Activated naive CD4-positive, alpha-beta T cell treated with anti-CD3 and anti-CD28 coated beads, Interleukin-2, amount 50 U/mL, for 16 hours (primary cell): Measurements from ENCODE around the gene IGLL1.
"Not testable (repeated sequence)": the region's sequence is repeated elsewhere in the genome, so short reads cannot be mapped to it uniquely, and the experiment has no call there.

Source experiments
- DNase-seq: peaks from one replicate; pipeline ENCODE4 v3.0.0-alpha.2; 2020

Gene IGLL1

DNA sequence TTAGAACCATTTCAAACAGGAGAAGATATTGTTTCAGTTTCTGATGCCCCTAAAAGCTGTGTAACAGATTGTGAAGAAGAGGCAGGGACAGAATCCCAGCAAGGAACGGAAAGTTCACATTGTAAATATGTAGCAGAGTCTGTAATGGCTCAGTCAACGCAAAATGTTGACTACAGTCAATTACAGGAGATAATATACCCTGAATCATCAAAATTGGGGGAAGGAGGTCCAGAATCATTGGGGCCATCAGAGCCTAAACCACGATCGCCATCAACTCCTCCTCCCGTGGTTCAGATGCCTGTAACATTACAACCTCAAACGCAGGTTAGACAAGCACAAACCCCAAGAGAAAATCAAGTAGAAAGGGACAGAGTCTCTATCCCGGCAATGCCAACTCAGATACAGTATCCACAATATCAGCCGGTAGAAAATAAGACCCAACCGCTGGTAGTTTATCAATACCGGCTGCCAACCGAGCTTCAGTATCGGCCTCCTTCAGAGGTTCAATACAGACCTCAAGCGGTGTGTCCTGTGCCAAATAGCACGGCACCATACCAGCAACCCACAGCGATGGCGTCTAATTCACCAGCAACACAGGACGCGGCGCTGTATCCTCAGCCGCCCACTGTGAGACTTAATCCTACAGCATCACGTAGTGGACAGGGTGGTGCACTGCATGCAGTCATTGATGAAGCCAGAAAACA is 40.8 kb downstream of the IGLL1 start:
- peak; percentile 76 for DNase-seq

DNA sequence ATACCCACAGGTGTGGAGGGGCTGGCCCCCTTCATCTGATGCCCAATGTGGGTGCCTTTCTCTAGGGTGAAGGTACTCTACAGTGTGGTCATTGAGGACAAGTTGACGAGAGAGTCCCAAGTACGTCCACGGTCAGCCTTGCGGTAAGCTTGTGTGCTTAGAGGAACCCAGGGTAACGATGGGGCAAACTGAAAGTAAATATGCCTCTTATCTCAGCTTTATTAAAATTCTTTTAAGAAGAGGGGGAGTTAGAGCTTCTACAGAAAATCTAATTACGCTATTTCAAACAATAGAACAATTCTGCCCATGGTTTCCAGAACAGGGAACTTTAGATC is 41.4 kb downstream of the IGLL1 start:
- not testable (repeated sequence) for DNase-seq

DNA sequence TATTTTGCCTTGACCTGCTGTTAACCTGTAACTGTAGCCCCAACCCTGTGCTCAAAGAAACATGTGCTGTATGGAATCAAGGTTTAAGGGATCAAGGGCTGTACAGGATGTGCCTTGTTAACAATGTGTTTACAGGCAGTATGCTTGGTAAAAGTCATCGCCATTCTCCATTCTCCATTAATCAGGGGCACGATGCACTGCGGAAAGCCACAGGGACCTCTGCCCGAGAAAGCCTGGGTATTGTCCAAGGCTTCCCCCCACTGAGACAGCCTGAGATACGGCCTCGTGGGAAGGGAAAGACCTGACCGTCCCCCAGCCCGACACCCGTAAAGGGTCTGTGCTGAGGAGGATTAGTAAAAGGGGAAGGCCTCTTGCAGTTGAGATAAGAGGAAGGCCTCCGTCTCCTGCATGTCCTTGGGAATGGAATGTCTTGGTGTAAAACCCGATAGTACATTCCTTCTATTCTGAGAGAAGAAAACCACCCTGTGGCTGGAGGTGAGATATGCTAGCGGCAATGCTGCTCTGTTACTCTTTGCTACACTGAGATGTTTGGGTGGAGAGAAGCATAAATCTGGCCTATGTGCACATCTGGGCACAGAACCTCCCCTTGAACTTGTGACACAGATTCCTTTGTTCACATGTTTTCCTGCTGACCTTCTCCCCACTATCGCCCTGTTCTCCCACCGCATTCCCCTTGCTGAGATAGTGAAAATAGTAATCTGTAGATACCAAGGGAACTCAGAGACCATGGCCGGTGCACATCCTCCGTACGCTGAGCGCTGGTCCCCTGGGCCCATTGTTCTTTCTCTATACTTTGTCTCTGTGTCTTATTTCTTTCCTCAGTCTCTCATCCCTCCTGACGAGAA is 42.0 kb downstream of the IGLL1 start:
- not testable (repeated sequence) for DNase-seq

DNA sequence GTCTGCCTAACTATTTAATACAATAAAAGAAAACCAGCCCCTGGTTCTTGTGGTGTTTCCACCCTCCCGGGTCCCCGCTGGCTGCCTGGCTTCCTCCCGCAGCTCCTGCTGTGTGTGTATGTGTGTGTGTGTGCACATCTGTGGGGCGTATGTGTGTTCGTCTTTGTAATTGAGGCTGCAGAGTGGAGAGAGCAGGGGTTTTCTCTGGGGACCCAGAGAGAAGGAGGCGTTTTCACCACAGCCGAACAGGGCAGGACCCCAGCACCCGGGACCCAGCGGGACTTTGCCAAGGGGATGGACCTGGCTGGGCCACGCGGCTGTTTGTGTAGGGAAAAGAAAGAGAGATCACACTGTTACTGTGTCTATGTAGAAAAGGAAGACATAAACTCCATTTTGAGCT is 42.7 kb downstream of the IGLL1 start:
- no peak for DNase-seq

GRCh38 chr22:23536821-23537345 is 43.2 kb downstream of the IGLL1 start:
- no peak for DNase-seq

- not testable (repeated sequence) for DNase-seq
These were observed 44.1 kb downstream of the IGLL1 start for GRCh38 chr22:23535790-23536661.

GRCh38 chr22:23534851-23535717 is 45.0 kb downstream of the IGLL1 start:
- DNase-seq, result no peak

- DNase-seq, result no peak
These were observed 45.8 kb downstream of the IGLL1 start for GRCh38 chr22:23534201-23534850.

DNA sequence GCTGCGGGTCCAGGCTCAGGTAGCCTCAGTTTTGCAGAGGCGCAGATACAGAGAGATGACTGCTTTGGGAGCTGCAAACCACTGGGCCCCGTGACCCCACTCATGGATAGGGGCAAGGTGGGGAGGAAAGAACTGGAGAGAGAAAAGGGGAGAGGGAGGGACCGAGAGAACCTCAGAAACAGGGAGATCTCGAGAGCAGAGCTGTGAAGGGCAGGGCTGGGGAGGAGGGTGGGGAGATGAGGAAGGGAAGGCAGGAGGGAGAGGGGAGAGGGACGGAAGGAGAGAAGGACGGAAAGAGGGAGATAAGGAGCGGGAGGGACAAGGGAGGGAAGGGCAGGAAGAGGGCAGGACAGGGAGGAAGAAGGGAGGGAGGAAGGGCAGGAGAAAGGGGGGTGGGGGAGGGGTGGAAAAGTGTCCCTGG is 46.3 kb downstream of the IGLL1 start:
- no peak for DNase-seq

DNA sequence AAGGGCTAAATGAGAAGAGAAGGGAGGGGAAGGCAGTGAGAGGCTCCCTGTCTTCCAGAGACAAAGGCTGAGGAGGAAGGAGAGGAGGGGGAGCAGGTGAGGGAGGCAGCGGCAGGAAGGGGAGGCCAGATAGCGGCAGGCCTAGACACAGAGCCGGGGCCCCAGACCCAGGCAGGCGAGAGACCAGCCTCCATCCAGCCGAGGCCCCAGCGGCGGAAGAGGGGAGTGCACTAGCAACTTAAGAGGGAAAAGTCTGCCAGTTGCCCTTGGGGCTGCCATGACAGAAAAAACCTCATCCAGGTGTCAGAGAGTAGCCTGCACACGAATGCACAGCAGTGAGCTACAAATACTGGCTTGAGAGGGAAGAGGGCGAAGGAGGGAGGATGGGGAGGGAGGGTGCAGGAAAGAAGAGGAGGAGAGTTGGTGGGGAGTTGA is 46.7 kb downstream of the IGLL1 start:
- peak; percentile 32 for DNase-seq

DNA sequence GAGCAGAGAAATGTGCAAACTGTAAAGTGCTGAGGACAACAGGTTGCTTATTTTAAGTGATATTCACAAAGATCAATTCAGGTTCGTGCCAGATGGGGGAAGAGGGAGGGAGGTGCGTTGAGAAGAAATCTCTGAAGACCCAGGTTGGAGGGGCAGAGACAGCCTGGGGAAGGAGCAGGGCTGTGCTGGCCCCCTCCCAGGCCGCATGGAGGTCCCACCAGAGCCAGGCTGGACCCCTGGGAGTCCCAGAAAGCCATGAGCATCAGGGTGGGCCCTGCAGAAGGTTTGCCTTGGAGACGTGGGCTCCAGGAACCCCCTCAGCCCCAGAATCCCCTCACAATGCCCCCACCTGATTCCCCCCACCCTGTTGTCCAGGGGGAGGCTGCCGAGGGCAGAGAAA is 47.4 kb downstream of the IGLL1 start:
- DNase-seq, result no peak

DNA sequence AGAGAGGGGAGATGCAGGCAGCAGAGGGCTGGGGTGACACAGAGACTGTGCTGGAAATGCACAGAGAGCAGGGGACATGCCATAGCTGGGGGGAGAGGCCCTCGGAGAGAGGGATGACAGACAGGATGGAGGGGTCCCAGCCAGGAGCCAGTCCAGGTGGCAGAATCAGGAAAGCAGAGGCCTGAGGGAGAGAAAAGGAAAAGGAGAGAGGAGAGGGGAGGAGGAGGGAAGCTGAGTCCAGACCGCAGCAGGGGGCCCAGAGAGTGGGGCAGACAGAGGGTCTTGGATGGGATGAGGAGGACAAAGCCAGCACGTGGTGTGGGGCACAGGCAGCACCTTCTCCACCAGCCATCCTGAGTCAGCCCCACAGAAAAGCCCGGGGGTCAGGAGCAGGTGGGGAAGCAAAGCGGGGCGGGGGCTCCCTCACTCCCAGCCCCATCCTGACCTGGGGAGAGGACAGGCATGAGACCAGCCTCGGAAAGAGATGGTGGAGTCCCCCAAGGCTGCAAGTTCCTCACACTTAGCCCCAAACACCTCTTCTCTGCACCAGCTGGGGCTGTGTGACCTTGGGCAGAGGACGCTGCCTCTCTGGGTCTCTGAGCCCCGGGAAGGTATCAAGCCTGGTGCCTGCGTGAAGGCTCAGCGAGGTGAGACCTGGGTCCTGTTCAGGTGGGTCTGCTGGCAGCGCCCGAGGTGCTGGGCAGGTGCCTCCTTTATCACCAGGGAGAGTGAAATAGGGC is 48.0 kb downstream of the IGLL1 start:
- DNase-seq, result no peak

DNA sequence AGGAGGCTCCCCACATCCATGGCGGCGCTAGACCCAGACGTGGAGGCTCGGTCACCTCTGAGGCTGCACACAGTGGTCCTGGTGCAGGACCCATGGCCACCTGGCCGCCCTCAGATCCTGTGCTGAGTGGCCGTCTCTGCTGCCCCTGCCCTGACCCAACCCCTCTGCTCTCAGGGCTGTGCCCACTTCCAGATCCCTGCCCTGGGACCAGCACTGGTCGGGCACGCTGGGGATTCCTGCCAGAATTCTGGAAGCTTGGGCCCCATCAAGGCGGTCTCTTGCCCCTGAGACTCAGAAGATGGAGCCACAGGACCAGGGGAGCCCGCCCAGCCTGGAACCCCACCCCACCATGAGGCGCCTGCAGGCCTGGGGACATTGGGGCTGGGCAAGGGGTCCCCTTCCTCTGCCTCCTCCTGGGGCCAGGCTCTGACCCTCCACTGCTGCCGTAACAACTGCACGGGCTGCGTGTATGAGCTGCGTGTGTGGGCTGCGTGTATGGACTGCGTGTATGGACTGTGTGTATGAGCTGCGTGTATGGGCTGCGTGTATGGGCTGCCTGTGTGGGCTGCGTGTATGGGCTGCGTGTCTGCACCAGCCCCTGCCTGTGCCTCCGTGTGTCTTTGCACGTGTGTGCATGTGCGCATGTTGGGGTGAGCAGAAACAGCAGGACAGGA is 48.7 kb downstream of the IGLL1 start:
- no peak for DNase-seq

GRCh38 chr22:23530766-23531282 is 49.3 kb downstream of the IGLL1 start:
- DNase-seq, result no peak

- no peak for DNase-seq
These were observed 50.0 kb downstream of the IGLL1 start for GRCh38 chr22:23530106-23530505.

GRCh38 chr22:23529166-23530103 is 50.7 kb downstream of the IGLL1 start:
- no peak for DNase-seq

DNA sequence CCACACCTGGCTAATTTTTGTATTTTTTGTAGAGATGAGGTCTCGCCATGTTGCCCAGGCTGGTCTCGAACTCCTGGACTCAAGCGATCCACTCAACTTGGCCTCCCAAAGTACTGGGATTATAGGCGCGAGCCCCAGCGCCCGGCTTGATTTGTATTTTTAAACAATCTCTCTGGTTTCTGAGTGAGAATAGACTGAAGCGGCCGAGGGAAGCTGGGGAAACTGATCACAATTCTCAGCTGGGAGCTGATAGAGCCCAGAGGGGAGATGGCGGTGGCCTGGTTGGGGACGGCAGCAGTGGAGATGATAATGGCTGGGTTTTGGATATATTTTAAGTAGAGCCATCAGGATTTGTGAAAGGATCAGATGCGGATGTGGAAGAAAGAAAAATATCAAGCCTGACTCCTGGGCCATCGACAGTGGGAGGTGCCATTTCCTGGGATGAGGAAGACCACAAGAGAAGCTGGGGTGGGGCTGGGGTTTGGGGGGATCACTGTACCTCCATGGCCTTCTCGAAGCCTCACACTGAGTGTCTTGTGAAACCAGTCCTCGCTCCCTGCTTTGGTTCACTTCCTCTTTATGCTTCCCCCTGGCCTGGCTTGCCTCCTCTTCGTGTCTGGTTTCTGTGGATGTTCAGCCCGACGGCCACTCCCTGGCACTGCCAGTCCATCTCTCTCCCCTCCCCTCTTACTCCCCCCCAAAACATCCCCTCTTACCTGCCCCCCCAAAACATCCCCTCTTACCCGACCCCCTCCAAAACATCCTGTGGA is 51.9 kb downstream of the IGLL1 start:
- no peak for DNase-seq
